Measurements from ENCODE around the gene NPC1L1. TPM values are rescaled to one million over a fixed set of nuclear protein-coding genes. Genes with fewer than 3 reads are reported as not detected.
A peak's percentile ranks its signal among the peaks of the same experiment; 100 is the strongest.
"Not testable (repeated sequence)": the region's sequence is repeated elsewhere in the genome, so short reads cannot be mapped to it uniquely, and the experiment has no call there.

The NPC1L1 gene
- total RNA-seq, 1 donor from 2014 or later = not detected

GRCh38 chr7:44518761-44519160 is 22.4 kb downstream of the NPC1L1 start:
- no peak for DNase-seq
- ATAC-seq = no peak
- intact Hi-C loops (cut with micrococcal nuclease) = no loop called here

- no peak for DNase-seq
Measured at GRCh38 chr7:44517175-44517574, 24.0 kb downstream of the NPC1L1 start.

GRCh38 chr7:44515590-44516268 is 25.4 kb downstream of the NPC1L1 start:
- intact Hi-C loops (cut with micrococcal nuclease) = no loop called here
- ATAC-seq (no peak), DNase-seq (no peak)

More at GRCh38 chr7:44517175-44517574, 24.0 kb downstream of the NPC1L1 start:
- no peak for ATAC-seq
- intact Hi-C loops (cut with micrococcal nuclease) = no loop called here

GRCh38 chr7:44512736-44513135 is 28.4 kb downstream of the NPC1L1 start:
- intact Hi-C loops (cut with micrococcal nuclease) = no loop called here

GRCh38 chr7:44511863-44512468 is 29.2 kb downstream of the NPC1L1 start:
- no peak for DNase-seq
- no peak for ATAC-seq
- intact Hi-C loops (cut with micrococcal nuclease) = no loop called here

More at GRCh38 chr7:44512736-44513135, 28.4 kb downstream of the NPC1L1 start:
- ATAC-seq (no peak), DNase-seq (no peak)

GRCh38 chr7:44511236-44511635 is 29.9 kb downstream of the NPC1L1 start:
- ATAC-seq (no peak), DNase-seq (no peak)
- intact Hi-C loops (cut with micrococcal nuclease) = no loop called here

- DNase-seq (no peak), ATAC-seq (no peak)
- intact Hi-C loops (cut with micrococcal nuclease) = no loop called here
Measured at GRCh38 chr7:44508328-44509030, 32.7 kb downstream of the NPC1L1 start.

- ATAC-seq; DNase-seq; intact Hi-C loops (cut with micrococcal nuclease): not testable (repeated sequence)
Measured at GRCh38 chr7:44506592-44507288, 34.4 kb downstream of the NPC1L1 start.

GRCh38 chr7:44505595-44505994 is 35.5 kb downstream of the NPC1L1 start:
- intact Hi-C loops (cut with micrococcal nuclease) = no loop called here
- ATAC-seq = no peak
- DNase-seq = no peak

GRCh38 chr7:44498230-44498954 is 42.7 kb downstream of the NPC1L1 start:
- intact Hi-C loops (cut with micrococcal nuclease) = no loop called here
- ATAC-seq (peak; percentile 96), DNase-seq (no peak)

- intact Hi-C loops (cut with micrococcal nuclease) = no loop called here
- ATAC-seq (peak; percentile 10), DNase-seq (no peak)
Measured at GRCh38 chr7:44497155-44498027, 43.7 kb downstream of the NPC1L1 start.

- DNase-seq (no peak), ATAC-seq (no peak)
- intact Hi-C loops (cut with micrococcal nuclease) = no loop called here
Measured at GRCh38 chr7:44496385-44496784, 44.7 kb downstream of the NPC1L1 start.

- intact Hi-C loops (cut with micrococcal nuclease) = no loop called here
- no peak for ATAC-seq
- DNase-seq = no peak
Measured at GRCh38 chr7:44494960-44495359, 46.2 kb downstream of the NPC1L1 start.

- ATAC-seq = no peak
- intact Hi-C loops (cut with micrococcal nuclease) = no loop called here
Measured at GRCh38 chr7:44491229-44491628, 49.9 kb downstream of the NPC1L1 start.

GRCh38 chr7:44490351-44491200 is 50.6 kb downstream of the NPC1L1 start, which contains the start of gene NUDCD3:
NUDCD3 (minus strand) TSS chr7:44490658; CDS start chr7:44490600, 58 bp downstream.
- DNase-seq (peak; percentile 91), ATAC-seq (peak; percentile 97)
- intact Hi-C loops (cut with micrococcal nuclease) = no loop called here

More at GRCh38 chr7:44491229-44491628, 49.9 kb downstream of the NPC1L1 start:
- DNase-seq = no peak

GRCh38 chr7:44489955-44490350 is 51.2 kb downstream of the NPC1L1 start:
- DNase-seq = no peak
- ATAC-seq = peak; percentile 13
- intact Hi-C loops (cut with micrococcal nuclease) = no loop called here

GRCh38 chr7:44488955-44489354 is 52.2 kb downstream of the NPC1L1 start:
- DNase-seq (no peak), ATAC-seq (no peak)
- intact Hi-C loops (cut with micrococcal nuclease) = no loop called here
